CD14-positive monocyte (primary cell): Measurements from ENCODE around the gene KDF1. TPM values are rescaled to one million over a fixed set of nuclear protein-coding genes. Genes with fewer than 3 reads are reported as not detected.
A peak's percentile ranks its signal among the peaks of the same experiment; 100 is the strongest.

ENCODE experiments used
- DNase-seq, 3 donors: peaks; one replicate each; pipeline ENCODE4 v3.0.0-alpha.2; 2011 to 2022
- H2AFZ ChIP-seq: 2 replicates; pipeline ENCODE4 v1.6.0; 2012; ENCODE audit warnings: mild to moderate bottlenecking, low read depth, low read length, inconsistent platforms; ENCODE audit not compliant: insufficient read depth, poor library complexity, severe bottlenecking
- H3K27ac ChIP-seq, 2 donors: 1 replicate in 1 of 2; 2 replicates in 1 of 2; pipeline ENCODE4 v1.5.1; 2012 to 2013; ENCODE audit warnings: low read length in 2 of 2, control low read depth in 1 of 2, inconsistent platforms in 1 of 2, low read depth in 1 of 2, mild to moderate bottlenecking in 1 of 2
- H3K27me3 ChIP-seq, 2 donors: one replicate each; pipeline versions ENCODE4 v1.6.0 to v1.6.1; 2011 to 2013; ENCODE audit warnings: low read length in 2 of 2; ENCODE audit not compliant: control insufficient read depth in 2 of 2, insufficient read depth in 2 of 2
- H3K36me3 ChIP-seq, 2 donors: replicated peaks in 1 of 2; 1 replicate in 1 of 2; 2 replicates in 1 of 2; pipeline versions ENCODE4 v1.5.1 to v1.6.1; 2012 to 2013; ENCODE audit warnings: low read length in 2 of 2, control low read depth in 1 of 2, inconsistent platforms in 1 of 2, mild to moderate bottlenecking in 1 of 2; ENCODE audit not compliant: insufficient read depth in 2 of 2, control insufficient read depth in 1 of 2
- H3K4me1 ChIP-seq, 2 donors: 1 replicate in 1 of 2; 2 replicates in 1 of 2; pipeline versions ENCODE4 v1.5.1 to v1.6.1; 2012 to 2013; ENCODE audit warnings: low read length in 2 of 2, control low read depth in 1 of 2, inconsistent platforms in 1 of 2, mild to moderate bottlenecking in 1 of 2, moderate library complexity in 1 of 2; ENCODE audit not compliant: insufficient read depth in 2 of 2, control insufficient read depth in 1 of 2
- H3K4me2 ChIP-seq: replicated peaks from 2 replicates; pipeline ENCODE3; 2012; ENCODE audit warnings: low read length, moderate library complexity, mild to moderate bottlenecking; ENCODE audit not compliant: poor library complexity, severe bottlenecking; ENCODE audit errors: extremely low read depth
- H3K4me3 ChIP-seq, 3 experiments: fragments of 200-600 bp in 1 of 3; sonication (generic) in 1 of 3; replicated peaks in 1 of 3; 1 replicate in 2 of 3; 2 replicates in 1 of 3; pipeline ENCODE4 v1.5.1; 2011 to 2013; ENCODE audit warnings: low read length in 3 of 3, mild to moderate bottlenecking in 3 of 3, control low read depth in 2 of 3, low read depth in 2 of 3, inconsistent platforms in 1 of 3, moderate library complexity in 1 of 3
- H3K79me2 ChIP-seq: 2 replicates; pipeline ENCODE4 v1.6.0; 2012; ENCODE audit warnings: mild to moderate bottlenecking, control low read depth, inconsistent platforms, low read length, moderate library complexity; ENCODE audit not compliant: insufficient read depth
- H3K9ac ChIP-seq: 2 replicates; pipeline ENCODE4 v1.6.0; 2017; ENCODE audit warnings: low read length, mild to moderate bottlenecking; ENCODE audit not compliant: insufficient read depth, poor library complexity, severe bottlenecking
- H3K9me3 ChIP-seq, 2 donors: replicated peaks in 1 of 2; 1 replicate in 1 of 2; 2 replicates in 1 of 2; pipeline versions ENCODE4 v1.5.1 to v1.6.1; 2012 to 2013; ENCODE audit warnings: low read length in 2 of 2, control low read depth in 1 of 2; ENCODE audit not compliant: control insufficient read depth in 1 of 2, insufficient read depth in 1 of 2
- H4K20me1 ChIP-seq: 2 replicates; pipeline ENCODE4 v1.6.0; 2012; ENCODE audit warnings: mild to moderate bottlenecking, low read length, control low read depth, moderate library complexity; ENCODE audit not compliant: insufficient read depth
- H3K27ac Mint-ChIP-seq, 7 donors: one replicate each; pipeline ENCODE4 v1.8.0; 2020; ENCODE audit warnings: mild to moderate bottlenecking in 7 of 7, mixed read lengths in 7 of 7, moderate library complexity in 6 of 7, inconsistent platforms in 2 of 7
- H3K27me3 Mint-ChIP-seq, 3 donors: one replicate each; pipeline ENCODE4 v1.8.0; 2021 to 2022; ENCODE audit warnings: low read depth in 3 of 3, mild to moderate bottlenecking in 3 of 3, mixed read lengths in 3 of 3, moderate library complexity in 3 of 3, inconsistent platforms in 1 of 3
- H3K36me3 Mint-ChIP-seq, 2 donors: one replicate each; pipeline ENCODE4 v1.8.0; 2020; ENCODE audit warnings: mixed read lengths in 2 of 2, inconsistent platforms in 1 of 2, mild to moderate bottlenecking in 1 of 2
- H3K4me1 Mint-ChIP-seq: one replicate; pipeline ENCODE4 v1.8.0; 2020; ENCODE audit warnings: mild to moderate bottlenecking, mixed read lengths
- H3K4me3 Mint-ChIP-seq, 2 donors: one replicate each; pipeline ENCODE4 v1.8.0; 2020; ENCODE audit warnings: mild to moderate bottlenecking in 2 of 2, mixed read lengths in 2 of 2, moderate library complexity in 1 of 2
- H3K9me3 Mint-ChIP-seq, 7 donors: one replicate each; pipeline ENCODE4 v1.8.0; 2020 to 2022; ENCODE audit warnings: mixed read lengths in 7 of 7, mild to moderate bottlenecking in 6 of 7, moderate library complexity in 6 of 7, inconsistent platforms in 2 of 7
- CTCF ChIP-seq: fragments of 200-600 bp; IDR thresholded peaks from one replicate; pipeline ENCODE4 v1.8.0; 2022; ENCODE audit warnings: antibody characterized with exemption, mild to moderate bottlenecking
- WGBS: methylation state at CpG from one replicate; pipeline ENCODE4 v1.1.5; 2013; ENCODE audit warnings: missing lambda C conversion rate; ENCODE audit not compliant: insufficient coverage; 5-methylcytosine and 5-hydroxymethylcytosine counted together
- intact Hi-C, 2 donors: fragments of 100-400 bp; cut with micrococcal nuclease; formaldehyde crosslinking; loops; one replicate each; pipeline versions ENCODE4 v1.15.0 to v1.15.1; 2023
- polyA plus RNA-seq, 3 donors: library from polyadenylated mRNA; depleted of rRNA in 1 of 3; unstranded in 2 of 3; stranded (reverse) in 1 of 3; fragments of 300-500 nt in 2 of 3; fragments of >200 nt in 1 of 3; fragmentation: Illumina TruSeq in 2 of 3; gene quantifications; 1 replicate in 2 of 3; 2 replicates in 1 of 3; pipeline ENCODE4 v1.2.3, GENCODE V29; 2012 to 2021

Gene KDF1
- polyA plus RNA-seq, 3 donors = not detected

- Mint-ChIP-seq H3K36me3 (peaks cover 48 to 57% of the 10 kb centered on the region in 2 donors), H3K4me1 (no peaks in the 10 kb centered on the region), H3K27ac (peak overlapping the region in 1 of 7 donors; percentile 1), H3K4me3 (no peak overlapping the region), H3K27me3 (peaks cover 0 to 4% (median 0%) of the 10 kb centered on the region in 3 donors), H3K9me3 (no peaks in the 10 kb centered on the region)
- intact Hi-C loops = no loop called here
- H3K9ac ChIP-seq = no peak overlapping the region
- no peak for DNase-seq
- no peaks in the 10 kb centered on the region for H3K79me2 ChIP-seq
- H4K20me1 ChIP-seq = no peaks in the 10 kb centered on the region
- H3K4me2 ChIP-seq = no peak overlapping the region
- H3K4me3 ChIP-seq = no peak overlapping the region
- H3K27me3 ChIP-seq = no peaks in the 10 kb centered on the region
- WGBS = 90% methylated on average over 3 of the region's 4 CpGs
- H2AFZ ChIP-seq = no peak overlapping the region
- H3K9me3 ChIP-seq = no peaks in the 10 kb centered on the region
- H3K36me3 ChIP-seq = peaks cover 48 to 60% of the 10 kb centered on the region in 2 donors
- no peaks in the 10 kb centered on the region for H3K4me1 ChIP-seq
- no peak overlapping the region for H3K27ac ChIP-seq
- no peak for TF ChIP-seq CTCF
Observed at GRCh38 chr1:26946270-26946669, 14.0 kb downstream of the KDF1 start.

- Mint-ChIP-seq H3K36me3 (peaks cover 50 to 62% of the 10 kb centered on the region in 2 donors), H3K9me3 (no peaks in the 10 kb centered on the region), H3K27ac (no peak overlapping the region), H3K4me1 (no peaks in the 10 kb centered on the region), H3K4me3 (no peak overlapping the region), H3K27me3 (peaks cover 0 to 4% (median 0%) of the 10 kb centered on the region in 3 donors)
- Histone ChIP-seq H3K27me3 (no peaks in the 10 kb centered on the region), H2AFZ (no peak overlapping the region), H3K4me1 (no peaks in the 10 kb centered on the region), H3K27ac (no peak overlapping the region), H4K20me1 (no peaks in the 10 kb centered on the region), H3K4me2 (no peak overlapping the region), H3K79me2 (no peaks in the 10 kb centered on the region), H3K36me3 (peaks cover 51 to 63% of the 10 kb centered on the region in 2 donors), H3K4me3 (no peak overlapping the region), H3K9me3 (no peaks in the 10 kb centered on the region), H3K9ac (no peak overlapping the region)
- WGBS = 100% methylated on average over 3 of the region's 8 CpGs
- intact Hi-C loops = no loop called here
- no peak for DNase-seq
- TF ChIP-seq CTCF = no peak
Observed at GRCh38 chr1:26945728-26946127, 14.5 kb downstream of the KDF1 start.
